ENCODE results near the gene MAPK10.

Gene MAPK10

GRCh38 chr4:85961887-85962286, 398.0 kb downstream of the MAPK10 start:
- DNase-seq, result no peak

DNA sequence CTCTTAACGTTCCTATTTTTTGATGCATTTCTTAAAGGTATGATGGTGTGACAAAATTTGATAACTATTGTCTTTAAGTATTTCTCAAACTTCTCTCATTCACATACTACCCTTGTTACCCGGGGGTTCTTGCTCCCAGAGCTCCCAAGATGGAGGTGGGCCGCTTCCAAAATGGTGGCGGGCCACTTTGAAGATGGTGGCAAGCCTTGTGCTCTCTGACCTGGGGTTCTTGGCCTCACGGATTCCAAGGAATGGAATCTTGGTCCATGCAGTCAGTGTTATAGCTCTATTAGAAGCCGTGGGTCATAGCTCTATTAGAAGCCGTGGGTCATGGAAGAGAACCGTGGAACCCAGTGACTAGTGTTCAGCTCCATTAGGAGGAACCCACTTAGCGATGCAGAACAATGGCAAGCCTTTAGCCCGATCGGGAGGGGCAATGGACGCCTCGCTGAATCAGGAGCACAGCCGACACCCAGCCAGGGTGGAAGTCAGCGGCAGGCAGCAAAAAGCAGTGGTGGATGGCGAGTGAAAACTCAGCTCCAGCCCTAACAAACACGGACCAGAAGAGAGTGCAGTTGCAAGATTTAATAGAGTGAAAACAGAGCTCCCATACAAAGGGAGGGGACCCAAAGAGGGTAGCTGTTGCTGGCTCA, 403.4 kb downstream of the MAPK10 start:
- no peak for DNase-seq

- no peak for DNase-seq
Observed at GRCh38 chr4:85955620-85956292, 404.1 kb downstream of the MAPK10 start.

DNA sequence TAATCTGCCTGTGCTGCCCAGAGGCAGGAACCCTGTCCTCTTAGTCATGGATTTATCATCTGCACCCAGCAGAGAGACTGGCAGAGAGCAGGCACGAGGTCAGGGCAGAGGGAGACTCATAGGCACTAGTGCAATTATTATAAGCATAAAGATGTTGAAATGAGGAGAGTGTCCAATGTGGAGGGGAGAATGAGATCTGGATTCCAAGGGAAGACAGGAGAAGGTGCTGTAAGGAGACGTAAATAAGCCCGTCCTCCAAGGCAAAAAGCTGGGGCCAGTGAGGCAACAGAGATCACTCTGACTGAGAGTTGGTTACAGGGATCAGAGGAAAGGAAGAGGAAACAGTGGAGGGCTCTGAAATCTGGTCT, 406.2 kb downstream of the MAPK10 start:
- no peak for DNase-seq

DNA sequence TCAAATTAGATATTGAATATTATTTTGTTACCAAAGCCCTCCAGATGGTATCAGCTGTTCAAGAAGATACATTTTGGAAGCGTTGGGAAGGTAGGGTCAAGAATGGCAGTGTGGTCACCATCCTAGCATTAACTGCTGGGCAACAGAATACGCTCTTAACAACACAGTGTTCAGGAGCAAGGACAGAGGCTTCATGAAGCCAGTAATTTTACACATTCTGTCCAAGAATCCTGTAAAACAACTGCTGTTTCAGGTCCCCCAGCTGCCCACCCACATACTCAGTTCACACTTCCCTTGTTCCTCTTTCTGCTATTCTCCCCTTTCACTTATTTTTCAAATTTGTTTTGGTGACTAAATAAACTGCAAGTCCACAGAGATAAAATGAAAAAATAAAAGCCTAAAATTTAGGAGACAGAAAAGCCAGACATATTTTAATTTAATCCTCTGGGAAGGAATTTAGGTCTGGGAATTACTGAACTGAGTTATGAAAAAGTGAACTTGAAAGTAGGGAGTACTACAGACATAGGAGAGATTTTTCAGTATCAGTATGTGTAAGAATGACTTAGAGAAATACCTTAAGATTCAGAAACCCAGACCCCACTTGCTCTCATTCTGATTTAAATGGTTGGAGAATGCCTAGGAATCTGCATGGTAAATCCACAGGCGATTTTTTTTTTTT, 406.7 kb downstream of the MAPK10 start:
- DNase-seq, result no peak

DNA sequence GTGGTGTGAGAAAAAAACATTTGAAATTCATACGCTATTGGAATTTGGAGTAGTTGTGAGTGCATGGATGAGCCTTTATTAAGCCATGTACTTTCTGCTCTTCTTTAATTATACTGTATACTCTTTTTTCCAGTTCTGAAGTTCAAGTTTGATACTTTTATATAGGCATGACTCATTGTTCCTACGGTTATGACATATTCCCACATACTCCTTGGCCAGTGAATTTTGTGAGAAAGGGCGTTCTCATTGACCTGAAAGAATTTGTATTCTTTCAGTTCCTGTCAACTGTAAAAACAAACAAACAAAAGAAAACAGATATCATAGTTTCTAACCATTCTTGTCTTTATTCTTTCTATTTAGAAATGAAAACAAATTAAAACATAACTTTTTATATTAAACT, 407.3 kb downstream of the MAPK10 start:
- no peak for DNase-seq

- DNase-seq, result no peak
Observed at GRCh38 chr4:85951099-85951498, 408.8 kb downstream of the MAPK10 start.

GRCh38 chr4:85946821-85947220, 413.0 kb downstream of the MAPK10 start:
- DNase-seq, result no peak

DNA sequence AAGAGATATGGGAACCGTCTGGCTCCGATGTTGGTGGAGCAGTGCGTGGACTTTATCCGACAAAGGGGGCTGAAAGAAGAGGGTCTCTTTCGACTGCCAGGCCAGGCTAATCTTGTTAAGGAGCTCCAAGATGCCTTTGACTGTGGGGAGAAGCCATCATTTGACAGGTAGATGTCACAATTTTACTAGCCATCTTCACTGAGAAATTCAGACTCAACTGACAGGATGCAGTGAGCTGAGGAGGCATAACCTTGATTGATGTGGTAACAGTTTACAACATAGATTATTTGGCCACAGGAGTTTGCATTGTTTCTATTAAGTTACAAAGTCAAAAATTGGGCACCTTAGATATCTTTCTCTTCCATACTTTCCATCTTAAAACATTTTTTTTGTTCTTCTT, 417.7 kb downstream of the MAPK10 start:
- no peak for DNase-seq

GRCh38 chr4:85940151-85940550, 419.7 kb downstream of the MAPK10 start:
- no peak for DNase-seq
